ENCODE results near the gene PI4KB.

DNA sequence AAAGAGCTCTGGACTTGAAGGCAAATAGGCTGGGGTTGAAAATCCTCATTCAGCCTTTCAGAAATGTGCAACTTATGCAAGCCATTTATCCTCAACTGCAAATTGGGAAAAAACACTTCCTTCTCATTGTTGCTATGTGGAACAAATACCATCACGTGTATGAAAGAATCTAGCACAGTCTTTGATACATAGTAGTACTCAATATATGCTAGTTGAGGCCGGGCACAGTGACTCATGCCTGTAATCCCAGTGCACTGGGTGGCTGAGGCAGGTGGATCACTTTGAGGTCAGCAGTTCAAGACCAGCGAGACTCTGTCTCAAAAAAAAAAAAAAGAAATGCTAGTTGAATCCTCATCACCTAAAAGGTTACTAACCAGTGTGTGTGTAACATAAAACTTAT, 8.2 kb downstream of the PI4KB start:
- TF ChIP-seq, protein P1, sequence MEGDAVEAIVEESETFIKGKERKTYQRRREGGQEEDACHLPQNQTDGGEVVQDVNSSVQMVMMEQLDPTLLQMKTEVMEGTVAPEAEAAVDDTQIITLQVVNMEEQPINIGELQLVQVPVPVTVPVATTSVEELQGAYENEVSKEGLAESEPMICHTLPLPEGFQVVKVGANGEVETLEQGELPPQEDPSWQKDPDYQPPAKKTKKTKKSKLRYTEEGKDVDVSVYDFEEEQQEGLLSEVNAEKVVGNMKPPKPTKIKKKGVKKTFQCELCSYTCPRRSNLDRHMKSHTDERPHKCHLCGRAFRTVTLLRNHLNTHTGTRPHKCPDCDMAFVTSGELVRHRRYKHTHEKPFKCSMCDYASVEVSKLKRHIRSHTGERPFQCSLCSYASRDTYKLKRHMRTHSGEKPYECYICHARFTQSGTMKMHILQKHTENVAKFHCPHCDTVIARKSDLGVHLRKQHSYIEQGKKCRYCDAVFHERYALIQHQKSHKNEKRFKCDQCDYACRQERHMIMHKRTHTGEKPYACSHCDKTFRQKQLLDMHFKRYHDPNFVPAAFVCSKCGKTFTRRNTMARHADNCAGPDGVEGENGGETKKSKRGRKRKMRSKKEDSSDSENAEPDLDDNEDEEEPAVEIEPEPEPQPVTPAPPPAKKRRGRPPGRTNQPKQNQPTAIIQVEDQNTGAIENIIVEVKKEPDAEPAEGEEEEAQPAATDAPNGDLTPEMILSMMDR (IDR thresholded peaks at IDR 0.05) = no peak
- no peak for TF ChIP-seq POLR2A (IDR thresholded peaks at IDR 0.05)
